Astrocyte of the spinal cord (primary cell): Measurements from ENCODE around the gene FAM83C.

Experiments
- DNase-seq: peaks from one replicate; pipeline ENCODE4 v3.0.0; 2011; ENCODE audit warnings: low read depth, low spot score
- H3K4me3 ChIP-seq: 2 replicates; pipeline ENCODE4 v1.5.1; 2011; ENCODE audit warnings: low read depth, mild to moderate bottlenecking, low read length, moderate library complexity
- in situ Hi-C: cut with HindIII; loops from 2 replicates; pipeline ENCODE4 v1.10.0; 2017; ENCODE audit warnings: low sequenced_read_pairs
- TF ChIP-seq, protein P1 (sequence below): IDR thresholded peaks from 2 replicates; pipeline ENCODE4 v1.5.1; 2012; ENCODE audit warnings: low read depth, mild to moderate bottlenecking, low read length, inconsistent platforms

FAM83C gene

DNA sequence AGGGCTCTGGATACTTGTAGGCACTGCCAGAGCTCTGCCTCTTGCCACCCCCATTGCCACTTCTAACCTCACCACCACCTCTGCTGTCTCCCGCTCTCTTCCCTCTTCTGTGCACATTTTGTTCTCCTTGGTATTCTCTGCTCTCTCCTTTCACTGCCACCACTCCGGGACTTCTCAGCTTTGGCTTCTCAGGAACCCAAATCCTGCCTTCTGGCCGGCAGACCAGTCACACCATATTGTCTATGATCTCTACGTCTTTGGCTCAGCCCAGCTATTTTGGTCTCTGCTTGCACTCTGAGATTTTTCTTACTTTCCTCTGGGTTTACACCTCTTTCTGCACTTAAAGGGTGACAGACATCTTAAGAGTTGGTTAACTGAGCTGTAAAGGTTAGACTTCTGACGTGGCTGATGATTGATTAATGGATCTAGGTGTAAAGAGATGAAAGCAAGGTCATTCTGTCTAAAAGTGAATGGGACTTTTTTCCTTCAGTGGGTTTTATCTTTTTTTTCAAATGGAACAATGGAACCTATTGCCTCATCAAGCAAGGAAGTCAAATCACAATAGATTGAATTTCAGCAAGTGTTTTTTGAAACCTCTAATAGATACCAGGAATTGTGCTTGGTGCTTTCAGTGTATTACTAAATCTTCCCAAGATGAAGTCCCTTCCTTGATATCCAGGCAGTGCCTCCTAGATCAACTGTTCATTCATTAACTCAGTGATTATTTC, 52.0 kb downstream of the FAM83C start:
- TF ChIP-seq, protein P1, sequence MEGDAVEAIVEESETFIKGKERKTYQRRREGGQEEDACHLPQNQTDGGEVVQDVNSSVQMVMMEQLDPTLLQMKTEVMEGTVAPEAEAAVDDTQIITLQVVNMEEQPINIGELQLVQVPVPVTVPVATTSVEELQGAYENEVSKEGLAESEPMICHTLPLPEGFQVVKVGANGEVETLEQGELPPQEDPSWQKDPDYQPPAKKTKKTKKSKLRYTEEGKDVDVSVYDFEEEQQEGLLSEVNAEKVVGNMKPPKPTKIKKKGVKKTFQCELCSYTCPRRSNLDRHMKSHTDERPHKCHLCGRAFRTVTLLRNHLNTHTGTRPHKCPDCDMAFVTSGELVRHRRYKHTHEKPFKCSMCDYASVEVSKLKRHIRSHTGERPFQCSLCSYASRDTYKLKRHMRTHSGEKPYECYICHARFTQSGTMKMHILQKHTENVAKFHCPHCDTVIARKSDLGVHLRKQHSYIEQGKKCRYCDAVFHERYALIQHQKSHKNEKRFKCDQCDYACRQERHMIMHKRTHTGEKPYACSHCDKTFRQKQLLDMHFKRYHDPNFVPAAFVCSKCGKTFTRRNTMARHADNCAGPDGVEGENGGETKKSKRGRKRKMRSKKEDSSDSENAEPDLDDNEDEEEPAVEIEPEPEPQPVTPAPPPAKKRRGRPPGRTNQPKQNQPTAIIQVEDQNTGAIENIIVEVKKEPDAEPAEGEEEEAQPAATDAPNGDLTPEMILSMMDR, result no peak
- in situ Hi-C loops, result no loop called here
- DNase-seq, result no peak
- H3K4me3 ChIP-seq, result no peak overlapping the region

DNA sequence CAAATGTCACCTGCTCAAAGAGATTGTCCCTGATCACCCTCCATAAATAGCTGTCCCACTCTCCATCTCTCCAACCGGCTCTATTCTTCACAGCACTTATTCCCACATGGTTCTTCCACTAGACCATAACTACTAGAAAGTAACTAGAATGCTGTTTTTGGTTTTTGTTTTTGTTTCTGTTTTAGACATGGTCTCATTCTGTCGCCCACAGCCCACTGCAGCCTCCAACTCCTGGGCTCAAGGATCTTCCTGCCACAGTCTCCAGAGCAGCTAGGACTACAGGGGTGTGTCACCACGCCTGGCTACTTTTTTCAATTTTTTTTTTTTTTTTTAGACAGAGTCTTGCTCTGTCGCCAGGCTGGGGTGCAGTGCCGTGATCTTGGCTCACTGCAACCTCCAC, 53.5 kb downstream of the FAM83C start:
- no peak for DNase-seq
- H3K4me3 ChIP-seq, result no peak overlapping the region
- in situ Hi-C loops, result no loop called here
- TF ChIP-seq, protein P1, result no peak

DNA sequence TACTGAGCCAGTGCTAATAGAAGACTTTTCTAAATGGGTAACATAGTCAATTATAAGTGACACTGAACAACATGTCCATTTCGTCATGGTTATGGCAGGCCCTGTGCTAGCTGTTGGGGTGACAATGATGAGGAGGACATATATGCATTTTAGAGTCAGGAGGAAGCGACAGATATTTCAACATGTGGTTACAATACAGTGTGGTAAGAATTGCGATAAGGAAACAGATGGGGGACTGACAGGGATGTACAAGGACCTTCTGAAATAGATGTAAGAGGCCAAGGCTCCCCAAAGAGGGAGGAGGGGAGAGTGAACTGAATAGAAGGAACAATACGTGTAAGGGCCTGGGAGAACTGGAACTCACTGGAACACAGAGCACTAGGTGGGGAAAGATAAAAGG, 54.1 kb downstream of the FAM83C start:
- no peak overlapping the region for H3K4me3 ChIP-seq
- TF ChIP-seq, protein P1, result no peak
- no peak for DNase-seq
- in situ Hi-C loops, result no loop called here

DNA sequence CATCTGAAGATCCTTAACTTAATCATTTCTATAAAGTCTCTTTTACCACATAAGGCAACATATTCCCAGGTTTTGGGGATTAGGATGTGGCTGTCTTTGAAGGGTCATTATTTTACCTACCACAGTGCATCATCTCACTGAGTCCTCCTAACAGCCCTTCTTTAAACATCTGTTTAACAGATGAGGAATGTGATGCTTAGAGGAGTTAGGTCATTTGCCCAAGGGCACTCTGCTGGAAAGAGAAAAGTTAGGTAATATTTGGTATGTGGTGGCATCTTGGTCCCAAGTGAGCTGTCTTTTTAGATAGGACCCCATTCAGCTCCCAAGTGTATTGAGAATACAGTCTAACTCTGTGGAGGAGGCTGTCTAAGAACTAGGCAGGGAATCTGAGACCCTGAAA, 54.7 kb downstream of the FAM83C start:
- DNase-seq, result no peak
- in situ Hi-C loops, result no loop called here
- TF ChIP-seq, protein P1, result no peak
- no peak overlapping the region for H3K4me3 ChIP-seq

DNA sequence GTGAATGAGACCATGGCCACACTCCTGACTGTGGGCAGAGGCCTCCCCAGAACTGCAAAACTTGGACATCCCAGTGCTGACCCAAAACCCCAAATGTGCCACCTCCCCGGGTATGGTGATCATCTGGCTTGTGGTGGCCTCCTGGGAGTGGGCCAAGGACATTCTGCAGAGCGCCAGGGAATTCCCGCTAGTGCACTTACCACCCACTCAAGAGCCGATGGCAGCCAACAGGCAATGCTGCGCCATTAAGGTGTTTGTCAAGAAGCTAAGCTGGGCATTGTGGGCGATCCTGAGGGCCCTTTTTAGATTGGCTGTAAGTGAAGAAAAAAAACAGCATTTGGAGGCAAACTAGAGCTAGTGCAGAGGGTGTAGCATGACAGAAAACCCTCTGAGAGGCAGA, 56.3 kb downstream of the FAM83C start:
- DNase-seq, result no peak
- in situ Hi-C loops, result no loop called here
- TF ChIP-seq, protein P1, result no peak
- H3K4me3 ChIP-seq, result no peak overlapping the region
